ENCODE results near the gene PPEF1. TPM values are rescaled to one million over a fixed set of nuclear protein-coding genes. Genes with fewer than 3 reads are reported as not detected.

Gene PPEF1
- total and polyA plus RNA-seq, 7 donors, result 0.04 to 0.38 (median 0.18) TPM; not detected in 2

- 69 to 83% (median 78%) methylated on average over 9 of the region's 9 CpGs for WGBS, 3 donors
- no peak for ATAC-seq
- H3K9me3 ChIP-seq, result no peaks in the 10 kb centered on the region
Measured at GRCh38 chrX:18682979-18683387, 24.5 kb upstream of the PPEF1 start.

GRCh38 chrX:18687856-18688495, 19.5 kb upstream of the PPEF1 start:
- Histone ChIP-seq H3K27me3 (ENCODE audit: insufficient read depth in 3 of 3, low read length in 2 of 3) (no peaks in the 10 kb centered on the region), H3K36me3 (ENCODE audit: insufficient read depth in 1 of 2, low read depth in 1 of 2) (no peaks in the 10 kb centered on the region), H3K4me3 (no peak overlapping the region), H3K9me3 (no peaks in the 10 kb centered on the region), H3K4me1 (no peaks in the 10 kb centered on the region), H3K27ac (no peak overlapping the region)
- TF ChIP-seq CTCF (IDR thresholded peaks at IDR 0.05), result no peak
- 86 to 98% (median 90%) methylated on average over 7 of the region's 7 CpGs for WGBS, 3 donors
- ATAC-seq (no peak), DNase-seq (no peak)
- intact Hi-C loops (cut with DNase I), result no loop called here

More at GRCh38 chrX:18682979-18683387, 24.5 kb upstream of the PPEF1 start:
- intact Hi-C loops (cut with DNase I), result no loop called here
- no peak overlapping the region for H3K27ac ChIP-seq
- H3K36me3 ChIP-seq (ENCODE audit: insufficient read depth in 1 of 2, low read depth in 1 of 2), result no peaks in the 10 kb centered on the region
- DNase-seq, result no peak
- H3K27me3 ChIP-seq (ENCODE audit: insufficient read depth in 3 of 3, low read length in 2 of 3), result no peaks in the 10 kb centered on the region
- no peak for TF ChIP-seq CTCF (IDR thresholded peaks at IDR 0.05)
- no peak overlapping the region for H3K4me3 ChIP-seq
- no peaks in the 10 kb centered on the region for H3K4me1 ChIP-seq

- no peak overlapping the region for H3K4me3 ChIP-seq
- no peaks in the 10 kb centered on the region for H3K9me3 ChIP-seq
- 63 to 72% (median 63%) methylated on average over 1 of the region's 1 CpG for WGBS, 3 donors
- ATAC-seq (no peak), DNase-seq (no peak)
- TF ChIP-seq CTCF (IDR thresholded peaks at IDR 0.05), result no peak
- H3K36me3 ChIP-seq (ENCODE audit: insufficient read depth in 1 of 2, low read depth in 1 of 2), result no peaks in the 10 kb centered on the region
- intact Hi-C loops (cut with DNase I), result no loop called here
- peaks cover 0 to 5% (median 0%) of the 10 kb centered on the region in 3 donors for H3K27me3 ChIP-seq (ENCODE audit: insufficient read depth in 3 of 3, low read length in 2 of 3)
- H3K27ac ChIP-seq, result no peak overlapping the region
- no peaks in the 10 kb centered on the region for H3K4me1 ChIP-seq
Measured at GRCh38 chrX:18691431-18691830, 16.0 kb upstream of the PPEF1 start.

GRCh38 chrX:18692541-18692940, 14.9 kb upstream of the PPEF1 start:
- H3K4me3 ChIP-seq, result no peak overlapping the region
- no peaks in the 10 kb centered on the region for H3K9me3 ChIP-seq
- H3K4me1 ChIP-seq, result no peaks in the 10 kb centered on the region
- 87 to 95% (median 88%) methylated on average over 4 of the region's 4 CpGs for WGBS, 3 donors
- H3K27ac ChIP-seq, result no peak overlapping the region
- H3K27me3 ChIP-seq (ENCODE audit: insufficient read depth in 3 of 3, low read length in 2 of 3), result peaks cover 0 to 5% (median 0%) of the 10 kb centered on the region in 3 donors
- intact Hi-C loops (cut with DNase I), result no loop called here
- no peaks in the 10 kb centered on the region for H3K36me3 ChIP-seq (ENCODE audit: insufficient read depth in 1 of 2, low read depth in 1 of 2)
- ATAC-seq (no peak), DNase-seq (no peak)
- TF ChIP-seq CTCF (IDR thresholded peaks at IDR 0.05), result no peak

GRCh38 chrX:18696653-18697052, 10.8 kb upstream of the PPEF1 start:
- H3K27ac ChIP-seq, result no peak overlapping the region
- peaks cover 0 to 5% (median 0%) of the 10 kb centered on the region in 3 donors for H3K27me3 ChIP-seq (ENCODE audit: insufficient read depth in 3 of 3, low read length in 2 of 3)
- no peaks in the 10 kb centered on the region for H3K9me3 ChIP-seq
- H3K4me3 ChIP-seq, result no peak overlapping the region
- H3K4me1 ChIP-seq, result no peaks in the 10 kb centered on the region
- ATAC-seq (no peak), DNase-seq (no peak)
- TF ChIP-seq CTCF (IDR thresholded peaks at IDR 0.05), result no peak
- intact Hi-C loops (cut with DNase I), result loop anchor here in 1 of 2 donors (5.0 kb wide), 1 partner anchor 609 kb away; no protein-coding TSS in a partner anchor
- 83 to 98% (median 87%) methylated on average over 3 of the region's 3 CpGs for WGBS, 3 donors
- H3K36me3 ChIP-seq (ENCODE audit: insufficient read depth in 1 of 2, low read depth in 1 of 2), result no peaks in the 10 kb centered on the region

Measured in psoas muscle (tissue), 8 donors.